Activated naive CD4-positive, alpha-beta T cell treated with anti-CD3 and anti-CD28 coated beads, Interleukin-2, amount 50 U/mL, for 16 hours (primary cell): Measurements from ENCODE around the gene POLR3H.
"Not testable (repeated sequence)": the region's sequence is repeated elsewhere in the genome, so short reads cannot be mapped to it uniquely, and the experiment has no call there.

Source experiments
- DNase-seq: peaks from one replicate; pipeline ENCODE4 v3.0.0-alpha.2; 2020

POLR3H gene

GRCh38 chr22:41563051-41563711 lies 18.9 kb upstream of the POLR3H start:
- no peak for DNase-seq

DNA sequence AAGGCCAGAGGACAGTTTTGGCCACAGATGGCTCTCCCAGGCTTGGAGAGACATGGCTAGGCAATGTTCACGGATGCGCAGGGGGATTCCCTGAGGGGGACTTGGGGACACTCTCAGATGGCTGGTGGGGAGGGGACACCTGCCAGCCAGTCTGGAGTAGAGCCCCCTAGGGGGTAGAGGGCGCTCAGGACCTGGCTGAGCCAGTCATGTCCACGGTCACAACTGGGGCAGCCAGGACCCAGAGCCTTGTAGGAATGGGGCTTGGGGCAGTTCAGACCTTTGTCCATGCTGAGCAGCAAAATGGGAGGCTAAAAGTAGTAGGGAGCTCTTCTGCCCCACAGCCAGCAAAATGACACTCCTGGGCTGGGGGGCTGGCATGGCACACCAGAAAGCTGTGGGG lies 18.2 kb upstream of the POLR3H start:
- no peak for DNase-seq

GRCh38 chr22:41561788-41562187 lies 17.5 kb upstream of the POLR3H start:
- no peak for DNase-seq

DNA sequence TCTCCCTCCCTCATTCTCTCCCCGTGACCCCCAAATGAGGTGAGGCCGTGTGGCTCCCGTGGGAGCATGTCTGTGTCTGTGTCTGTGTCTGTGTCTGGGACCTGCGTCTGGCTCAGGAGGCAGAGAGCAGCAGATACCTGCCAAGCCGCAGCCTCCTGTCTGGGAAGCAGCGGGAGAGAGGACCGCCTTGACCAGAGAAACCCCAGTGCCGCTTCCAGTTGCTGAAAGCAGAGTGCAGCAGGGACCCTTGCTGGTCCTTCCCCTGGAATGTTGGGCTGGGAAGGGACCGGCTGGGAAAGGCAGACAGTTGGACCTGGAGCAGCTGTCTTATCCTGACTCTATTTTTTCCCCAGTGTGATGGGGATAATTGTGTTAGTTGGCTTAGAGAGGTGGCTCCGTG lies 17.1 kb upstream of the POLR3H start:
- DNase-seq = no peak

- no peak for DNase-seq
Observed at GRCh38 chr22:41560095-41560471, 15.8 kb upstream of the POLR3H start.

GRCh38 chr22:41558241-41558630 lies 14.0 kb upstream of the POLR3H start:
- DNase-seq = not testable (repeated sequence)

DNA sequence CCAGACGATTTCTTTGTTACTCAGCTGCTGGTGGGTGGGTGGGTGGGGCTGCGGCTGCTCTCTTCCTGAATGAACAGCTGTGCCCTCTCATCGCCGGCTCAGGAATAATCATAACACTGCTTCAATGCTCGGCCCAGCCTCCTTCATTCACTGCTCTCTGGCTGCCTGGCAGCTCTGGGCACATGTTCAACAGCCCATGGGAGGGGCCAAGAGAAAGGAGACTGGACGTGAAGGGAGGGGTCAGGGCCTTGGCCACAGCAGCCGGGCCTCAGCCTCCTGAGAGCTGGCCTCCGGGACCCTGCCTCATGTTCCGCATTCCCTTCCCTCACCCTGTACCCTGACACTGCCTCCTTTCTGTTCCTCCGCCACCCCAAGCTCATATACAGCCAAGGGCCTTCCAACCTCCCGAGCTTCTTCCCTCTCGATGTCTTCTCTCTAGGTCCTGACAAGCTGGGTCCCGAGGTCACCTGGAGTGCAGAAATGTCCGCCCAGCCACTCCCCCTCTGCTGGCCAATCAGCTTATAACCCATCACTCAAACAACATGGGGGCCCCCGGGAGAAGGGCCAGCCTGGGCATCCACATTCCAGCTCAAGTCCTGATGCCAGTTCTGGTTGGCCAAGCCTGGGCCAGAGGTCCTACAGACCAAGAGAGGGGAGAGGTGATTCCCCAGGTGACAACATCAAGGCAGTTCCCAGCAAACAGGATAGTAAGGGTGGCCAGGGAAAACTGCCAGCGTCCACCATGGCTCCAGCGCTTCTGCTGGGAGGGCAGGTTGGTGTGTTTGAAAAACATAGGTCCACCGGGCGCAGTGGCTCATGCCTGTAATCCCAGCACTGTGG lies 13.4 kb upstream of the POLR3H start:
- peak; percentile 22 for DNase-seq

- DNase-seq = no peak
Observed at GRCh38 chr22:41556561-41556960, 12.3 kb upstream of the POLR3H start.

- no peak for DNase-seq
Observed at GRCh38 chr22:41555325-41555982, 11.2 kb upstream of the POLR3H start.

DNA sequence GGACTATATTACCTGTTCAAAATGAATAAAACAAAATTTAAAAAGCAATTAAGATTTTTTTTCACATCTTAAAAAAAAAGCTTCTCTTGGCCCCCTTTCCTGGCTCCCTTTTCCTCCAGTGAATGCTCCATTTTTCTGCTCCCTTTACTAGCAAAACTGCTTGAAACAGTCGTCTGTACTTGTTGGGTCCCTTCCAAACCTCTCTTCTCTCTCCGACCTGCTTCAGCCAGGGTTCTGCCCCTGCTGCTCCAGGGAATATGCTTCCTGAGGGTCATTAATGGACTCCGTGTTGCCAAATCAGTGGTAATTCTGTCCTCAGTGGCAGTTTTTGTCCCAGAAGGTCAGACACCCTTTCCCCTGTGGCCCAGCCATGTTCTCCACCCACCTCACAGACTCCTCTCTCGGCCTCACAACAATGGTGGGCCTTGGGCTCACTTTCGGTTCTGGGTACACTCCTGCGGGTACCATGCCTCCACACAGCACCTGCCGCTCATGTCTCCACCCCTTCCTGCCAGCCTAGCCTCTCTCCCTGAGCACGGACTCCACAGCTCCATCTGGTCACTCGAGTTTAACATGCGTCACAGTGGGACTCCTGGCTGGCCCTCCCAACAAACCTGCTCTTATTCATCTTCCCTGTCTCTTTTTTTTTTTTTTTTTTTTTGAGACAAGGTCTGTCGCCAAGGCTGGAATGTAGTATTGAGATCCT lies 7.8 kb upstream of the POLR3H start:
- DNase-seq = no peak

- no peak for DNase-seq
Observed at GRCh38 chr22:41550952-41551491, 6.8 kb upstream of the POLR3H start.

DNA sequence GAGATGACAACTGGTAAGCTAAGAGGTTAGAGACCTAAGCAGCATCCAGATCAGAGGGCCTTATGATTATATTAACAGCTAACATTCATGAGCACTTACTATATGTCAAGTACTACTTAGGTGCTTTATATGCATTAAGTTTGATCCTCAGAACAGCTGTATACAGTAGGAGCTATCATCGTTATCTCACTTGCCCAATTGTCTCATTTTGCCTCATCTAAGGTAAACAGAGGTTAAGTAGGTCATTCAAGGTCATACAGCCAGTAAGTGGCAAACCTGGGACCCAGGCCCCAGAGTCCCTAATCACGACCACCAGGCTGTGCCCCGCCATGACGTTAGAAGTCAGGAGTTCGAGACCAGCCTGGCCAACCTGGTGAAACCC lies 4.6 kb upstream of the POLR3H start:
- no peak for DNase-seq

DNA sequence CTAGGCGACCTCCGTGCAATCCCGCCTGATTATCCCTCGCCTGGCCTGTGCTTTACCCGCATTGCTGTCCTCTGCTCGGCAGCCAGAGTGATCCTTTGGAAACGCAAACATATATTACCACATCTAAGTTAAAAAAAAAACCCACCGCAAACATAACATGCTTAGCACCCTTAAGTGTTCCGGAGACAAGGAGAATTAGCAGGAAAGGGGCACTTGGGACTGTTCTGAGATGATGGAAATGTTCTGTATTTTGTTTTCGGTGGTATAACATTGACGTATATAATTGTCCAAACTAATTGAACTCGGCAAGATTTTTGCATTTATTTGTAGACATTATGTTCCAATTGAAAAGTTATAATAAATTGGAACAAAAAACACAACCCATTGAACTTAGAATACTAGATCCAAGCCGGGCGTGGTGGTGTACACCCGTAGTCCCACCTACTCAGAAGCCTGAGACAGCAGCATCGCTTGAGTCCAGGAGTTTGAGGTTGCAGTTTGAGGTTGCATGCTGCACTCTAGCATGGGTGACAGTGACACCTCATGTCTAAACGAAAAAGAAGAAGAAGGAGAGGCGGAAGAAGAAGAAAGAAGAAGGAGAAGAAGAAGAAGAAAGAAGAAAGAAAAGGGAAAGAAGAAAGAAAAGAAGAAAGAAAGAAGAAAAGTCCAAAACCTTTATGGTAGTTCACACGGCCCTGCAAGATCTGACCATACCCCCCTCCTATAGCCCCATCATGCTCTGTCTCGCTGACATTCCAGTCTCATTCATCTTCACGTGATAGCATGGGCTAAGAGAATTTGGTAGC lies 604 bp upstream of the POLR3H start:
- no peak for DNase-seq

DNA sequence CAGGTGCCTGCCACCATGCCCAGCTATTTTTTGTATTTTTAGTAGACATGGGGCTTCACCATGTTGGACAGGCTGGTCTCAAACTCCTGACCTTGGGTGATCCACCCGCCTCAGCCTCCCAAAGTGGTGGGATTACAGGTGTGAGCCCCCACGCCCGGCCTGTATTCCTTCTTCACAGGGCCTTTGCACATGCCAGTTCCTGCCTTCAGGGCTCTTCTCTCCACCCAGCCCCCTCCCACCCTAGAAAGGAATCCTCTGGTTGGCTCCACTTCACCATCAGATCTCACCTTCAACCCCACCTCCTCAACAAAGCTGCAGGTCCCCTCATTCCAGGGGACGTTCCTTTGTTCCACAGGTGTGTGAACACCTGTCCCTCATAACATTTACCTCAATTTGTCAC lies 2.0 kb downstream of the POLR3H start:
- no peak for DNase-seq

- DNase-seq = no peak
Observed at GRCh38 chr22:41541484-41541883, 2.8 kb downstream of the POLR3H start.

- DNase-seq = no peak
Observed at GRCh38 chr22:41540365-41540764, 3.9 kb downstream of the POLR3H start.

DNA sequence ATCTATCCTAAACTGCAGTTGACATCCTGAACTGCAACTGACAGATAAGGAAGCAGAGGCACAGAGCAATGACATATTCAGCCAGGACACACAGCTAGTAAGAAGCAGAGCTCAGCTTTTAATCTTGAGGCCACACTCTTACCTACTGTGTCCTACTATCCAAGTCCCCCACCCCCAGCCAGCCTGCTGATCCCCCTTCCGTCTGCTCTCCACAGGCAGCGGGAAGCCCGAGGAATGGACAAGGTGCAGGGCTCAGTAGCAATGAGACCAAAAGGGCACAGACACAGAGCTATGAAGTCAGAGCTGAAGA lies 4.3 kb downstream of the POLR3H start:
- no peak for DNase-seq

GRCh38 chr22:41539146-41540005 lies 4.9 kb downstream of the POLR3H start:
- no peak for DNase-seq

- no peak for DNase-seq
Observed at GRCh38 chr22:41538583-41538982, 5.7 kb downstream of the POLR3H start.

- no peak for DNase-seq
Observed at GRCh38 chr22:41537203-41537602, 7.1 kb downstream of the POLR3H start.

- no peak for DNase-seq
Observed at GRCh38 chr22:41535244-41535643, 9.0 kb downstream of the POLR3H start.
